ENCODE measurements around the gene TSSK1B.

The TSSK1B gene

GRCh38 chr5:113382731-113383130 is 52.1 kb downstream of the TSSK1B start:
- H3K4me3 Mint-ChIP-seq = no peak overlapping the region
- H3K36me3 Mint-ChIP-seq (ENCODE audit: low read depth) = no peaks in the 10 kb centered on the region
- H3K27me3 Mint-ChIP-seq (ENCODE audit: low read depth) = no peaks in the 10 kb centered on the region
- no peaks in the 10 kb centered on the region for H3K9me3 Mint-ChIP-seq
- no peak for TF ChIP-seq CTCF (IDR thresholded peaks at IDR 0.05; ENCODE audit: unreplicated experiment in 3 of 3)
- H3K4me1 Mint-ChIP-seq = peaks cover 33% of the 10 kb centered on the region
- peak overlapping the region in 1 of 3 experiments; percentile 57 for H3K27ac Mint-ChIP-seq

Data from nephron (organoid).